Inferior parietal cortex (tissue), 1 donor: ENCODE measurements around the gene STARD9.
"Not testable (repeated sequence)": the region's sequence is repeated elsewhere in the genome, so short reads cannot be mapped to it uniquely, and the experiment has no call there.

Source experiments
- DNase-seq: peaks from one replicate; pipeline ENCODE4 v3.0.0-alpha.2; 2016; ENCODE audit errors: extremely low spot score

The STARD9 gene

GRCh38 chr15:42728972-42729371, 153.6 kb downstream of the STARD9 start:
- DNase-seq = no peak

GRCh38 chr15:42729409-42729808, 154.0 kb downstream of the STARD9 start:
- no peak for DNase-seq

- DNase-seq = no peak
Observed at GRCh38 chr15:42730135-42730534, 154.7 kb downstream of the STARD9 start.

GRCh38 chr15:42730536-42730935, 155.1 kb downstream of the STARD9 start:
- DNase-seq = no peak

GRCh38 chr15:42731461-42731860, 156.1 kb downstream of the STARD9 start:
- DNase-seq = no peak

GRCh38 chr15:42732095-42732827, 156.9 kb downstream of the STARD9 start:
- DNase-seq = no peak

- DNase-seq = no peak
Observed at GRCh38 chr15:42733027-42733426, 157.6 kb downstream of the STARD9 start.

- DNase-seq = no peak
Observed at GRCh38 chr15:42734076-42734672, 158.8 kb downstream of the STARD9 start.

- DNase-seq = no peak
Observed at GRCh38 chr15:42735382-42736165, 160.2 kb downstream of the STARD9 start.

GRCh38 chr15:42736178-42736792, 160.9 kb downstream of the STARD9 start:
- no peak for DNase-seq

GRCh38 chr15:42736793-42737528, 161.6 kb downstream of the STARD9 start, which contains the start of gene CDAN1:
TSS of gene CDAN1 (minus strand) at chr15:42737128. CDS start at chr15:42737102, 26 bp downstream.
- DNase-seq = peak; percentile 68

GRCh38 chr15:42737529-42738328, 162.3 kb downstream of the STARD9 start:
- no peak for DNase-seq

- DNase-seq = no peak
Observed at GRCh38 chr15:42741710-42742109, 166.3 kb downstream of the STARD9 start.

GRCh38 chr15:42742149-42742548, 166.7 kb downstream of the STARD9 start:
- no peak for DNase-seq

- no peak for DNase-seq
Observed at GRCh38 chr15:42744195-42744594, 168.8 kb downstream of the STARD9 start.

GRCh38 chr15:42749266-42749665, 173.9 kb downstream of the STARD9 start:
- DNase-seq = no peak

- DNase-seq = no peak
Observed at GRCh38 chr15:42750306-42750705, 174.9 kb downstream of the STARD9 start.

GRCh38 chr15:42759093-42759492, 183.7 kb downstream of the STARD9 start:
- DNase-seq = no peak

- DNase-seq = no peak
Observed at GRCh38 chr15:42760759-42761158, 185.4 kb downstream of the STARD9 start.

GRCh38 chr15:42761813-42762212, 186.4 kb downstream of the STARD9 start:
- not testable (repeated sequence) for DNase-seq
